ENCODE data around the gene GALNT10. TPM values are rescaled to one million over a fixed set of nuclear protein-coding genes. Genes with fewer than 3 reads are reported as not detected.

The GALNT10 gene
- total and polyA plus RNA-seq, 10 of the 15 experiments (the other 5 are each of a cell fraction or from before 2014, with no cell fraction given) = 3.9 to 35.4 (median 15.5) TPM

- peaks cover 5% of the 10 kb centered on the region for H3K4me1 ChIP-seq (ENCODE audit: control insufficient read depth, insufficient read depth, low read length)
- H3K79me2 ChIP-seq (ENCODE audit: control insufficient read depth, insufficient read depth, low read length) = peaks cover 54% of the 10 kb centered on the region
- peak overlapping the region; percentile 91 for H3K9ac ChIP-seq (ENCODE audit: control insufficient read depth, insufficient read depth, low read length)
- CTCF ChIA-PET = interaction anchor here (0.9 to 4.3 kb wide), 7 partner anchors 10 to 471 kb away, joined by 3 to 27 read pairs (median 4); no protein-coding TSS in a partner anchor
- H3K4me2 ChIP-seq (ENCODE audit: control insufficient read depth, insufficient read depth) = peak overlapping the region; percentile 75
- no peaks in the 10 kb centered on the region for H4K20me1 ChIP-seq (ENCODE audit: control insufficient read depth, insufficient read depth)
- TF ChIP-seq PKNOX1 (IDR thresholded peaks at IDR 0.05) (0 out of 2 replicates have a peak, but pooled peaks have one; percentile 0), ZBTB40 (IDR thresholded peaks at IDR 0.05; ENCODE audit: borderline replicate concordance) (no peak)
- H3K27me3 ChIP-seq (replicated peaks in 1 of 2; ENCODE audit: control insufficient read depth in 2 of 2, insufficient read depth in 2 of 2, low read length in 1 of 2) = no peaks in the 10 kb centered on the region
- POLR2A ChIA-PET = no interaction called here
- no peak for DNase-seq (ENCODE audit: low read depth, low spot score)
- BruUV-seq (replicated peaks) = TSS peak; percentile 56
- SMC1A ChIA-PET (ENCODE audit: uncharacterized antibody, unreplicated experiment) = interaction anchor here (0.9 to 1.4 kb wide), 3 partner anchors 24 to 65 kb away, joined by 3 read pairs; no protein-coding TSS in a partner anchor
- FAIRE-seq = no peak
- H3K9me3 ChIP-seq (replicated peaks; ENCODE audit: control insufficient read depth, insufficient read depth, low read length) = no peaks in the 10 kb centered on the region
- 36% methylated on average over 10 of the region's 10 CpGs for WGBS (ENCODE audit: insufficient coverage, insufficient replicate concordance, low lambda C conversion rate, missing lambda C conversion rate)
- no peak overlapping the region for H2AFZ ChIP-seq (ENCODE audit: control insufficient read depth, low read depth, low read length)
- in situ Hi-C loops (cut with MboI) (no loop called here), intact Hi-C loops (cut with micrococcal nuclease; ENCODE audit: unreplicated experiment) (loop anchor here (5.0 to 10.0 kb wide), 2 partner anchors 410 to 488 kb away; partner anchors contain the start of genes CNOT8 and GEMIN5)
- peaks cover 0 to 3% of the 10 kb centered on the region in 2 experiments; a peak in 3 of 4 replicates for H3K36me3 ChIP-seq (ENCODE audit: control insufficient read depth in 2 of 2, insufficient read depth in 2 of 2, low read length in 1 of 2)
- RAD21 ChIA-PET (ENCODE audit: unreplicated experiment) = interaction anchor here (0.8 to 1.1 kb wide), 2 partner anchors 14 to 20 kb away, joined by 3 to 4 read pairs; no protein-coding TSS in a partner anchor
- H3K4me3 ChIP-seq = peak overlapping the region; percentile 86
- ATAC-seq = no peak
- peak overlapping the region; percentile 41; the same call in 1 of the 2 replicates for H3K27ac ChIP-seq (ENCODE audit: control insufficient read depth, insufficient read depth)
These were observed 256.7 kb downstream of the GALNT10 start for GRCh38 chr5:154447089-154447725.
